Skin epidermis (tissue), 12 donors: ENCODE measurements around the gene CRISP3.
"Not testable (repeated sequence)": the region's sequence is repeated elsewhere in the genome, so short reads cannot be mapped to it uniquely, and the experiment has no call there.

ENCODE experiments used
- H3K27ac ChIP-seq, 21 experiments: fragments of 200-600 bp; sonication (generic) in 11 of 21; one replicate each; pipeline ENCODE4 v1.5.0; 2020; ENCODE audit warnings: mild to moderate bottlenecking in 3 of 21, inconsistent platforms in 2 of 21, moderate library complexity in 2 of 21
- H3K4me3 ChIP-seq, 7 experiments: fragments of 200-600 bp; sonication (generic) in 2 of 7; one replicate each; pipeline ENCODE4 v1.5.0; 2020; ENCODE audit warnings: inconsistent platforms in 2 of 7, mild to moderate bottlenecking in 2 of 7, moderate library complexity in 1 of 7

Gene CRISP3, protein sequence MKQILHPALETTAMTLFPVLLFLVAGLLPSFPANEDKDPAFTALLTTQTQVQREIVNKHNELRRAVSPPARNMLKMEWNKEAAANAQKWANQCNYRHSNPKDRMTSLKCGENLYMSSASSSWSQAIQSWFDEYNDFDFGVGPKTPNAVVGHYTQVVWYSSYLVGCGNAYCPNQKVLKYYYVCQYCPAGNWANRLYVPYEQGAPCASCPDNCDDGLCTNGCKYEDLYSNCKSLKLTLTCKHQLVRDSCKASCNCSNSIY

DNA sequence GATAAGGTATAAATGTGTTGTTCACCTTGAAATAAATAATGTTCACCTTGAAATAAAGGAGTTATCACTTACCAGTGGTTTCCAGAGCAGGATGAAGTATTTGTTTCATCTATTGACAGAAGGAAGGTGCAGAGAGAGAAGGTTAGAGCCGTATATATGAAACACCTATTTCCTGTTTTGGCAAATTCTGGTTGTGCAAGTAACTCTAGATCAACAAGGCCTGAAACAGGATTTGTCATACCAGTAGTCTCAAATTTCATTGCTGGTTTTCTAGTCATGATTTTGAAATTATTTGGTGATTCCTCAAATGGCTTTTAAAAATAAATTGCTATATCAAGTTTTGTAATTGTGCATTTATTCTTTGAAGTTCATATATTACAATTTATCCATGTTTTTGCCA lies at the start of gene CRISP3:
TSS of gene CRISP3 (minus strand) at position 130 of the 400 bp plus-strand sequence. CDS start at position 109, 21 bp downstream.
- no peak within 1 kb of the TSS for H3K4me3 ChIP-seq
- H3K27ac ChIP-seq: no peak within 1 kb of the TSS

- no peak overlapping the region for H3K4me3 ChIP-seq
- no peak overlapping the region for H3K27ac ChIP-seq
Measured at GRCh38 chr6:49790341-49790740, 46.2 kb upstream of the CRISP3 start.

- Histone ChIP-seq H3K4me3 (no peak within 1 kb of the TSS), H3K27ac (no peak within 1 kb of the TSS)
Measured at GRCh38 chr6:49787176-49787575, 43.0 kb upstream of the CRISP3 start, which contains the start of gene PGK2. Gene PGK2, minus strand, starts transcription at chr6:49787285. Its CDS starts 98 bp downstream, at chr6:49787187.

GRCh38 chr6:49784272-49784671 lies 40.1 kb upstream of the CRISP3 start:
- Histone ChIP-seq H3K4me3 (no peak overlapping the region), H3K27ac (no peak overlapping the region)

GRCh38 chr6:49782725-49783124 lies 38.5 kb upstream of the CRISP3 start:
- H3K4me3 ChIP-seq: no peak overlapping the region
- no peak overlapping the region for H3K27ac ChIP-seq

DNA sequence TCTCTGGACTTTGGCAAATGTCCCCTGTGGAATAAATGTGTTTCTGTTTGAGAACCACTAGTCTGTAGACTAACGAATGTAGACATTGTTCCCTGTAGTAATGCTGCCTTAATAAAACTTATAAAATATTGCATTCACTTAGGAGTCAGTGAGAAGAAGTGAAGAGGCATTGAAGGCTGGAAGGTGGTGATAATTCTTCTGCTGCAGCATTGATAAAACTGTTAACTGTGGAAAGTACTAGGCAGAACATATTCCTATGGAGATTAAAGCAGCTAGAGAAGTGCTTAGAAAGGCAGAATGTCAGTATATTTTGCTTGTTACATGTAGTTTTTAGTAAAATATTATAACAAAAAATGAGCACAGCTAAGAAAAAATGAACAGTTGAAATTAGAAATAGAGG lies 38.1 kb upstream of the CRISP3 start:
- H3K27ac ChIP-seq: no peak overlapping the region
- H3K4me3 ChIP-seq: no peak overlapping the region

DNA sequence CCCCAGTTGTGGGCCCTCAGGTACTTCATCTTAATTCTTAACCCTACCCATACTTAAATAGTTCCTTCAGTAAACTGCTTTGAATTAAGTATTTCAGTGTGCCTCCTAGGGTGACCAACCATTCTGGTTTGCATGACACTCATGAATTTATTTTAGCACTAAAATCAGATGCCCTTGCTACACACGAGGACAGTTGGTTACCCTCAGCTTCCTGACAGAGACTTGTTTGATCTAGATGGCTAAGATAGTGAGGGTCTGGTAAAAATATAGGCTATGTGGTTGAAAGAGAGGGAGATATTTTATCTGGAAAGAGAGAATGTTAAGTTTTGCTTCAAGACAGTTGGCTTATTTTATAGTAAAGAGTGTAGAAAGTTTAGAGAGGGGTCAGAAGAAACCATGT lies 32.3 kb upstream of the CRISP3 start:
- Histone ChIP-seq H3K27ac (no peak overlapping the region), H3K4me3 (no peak overlapping the region)

DNA sequence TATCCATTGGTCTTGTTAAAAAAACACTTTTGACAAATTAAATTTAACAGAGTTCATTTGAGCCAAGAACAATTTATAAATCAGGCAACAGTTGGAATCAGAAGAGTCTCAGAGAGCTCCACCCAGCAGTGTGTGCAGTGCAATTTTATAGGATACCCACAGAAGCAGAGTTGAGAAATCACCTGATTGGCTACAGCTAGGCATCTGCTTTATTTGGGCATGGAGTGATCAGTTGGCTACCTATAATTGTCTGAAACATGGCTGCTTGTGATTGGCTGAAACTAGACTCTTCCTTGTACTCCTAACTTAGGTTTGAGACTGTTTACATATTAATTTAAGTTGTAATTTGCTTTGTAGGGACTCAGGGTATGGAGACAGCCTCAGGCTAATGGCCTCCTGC lies 30.9 kb upstream of the CRISP3 start:
- Histone ChIP-seq H3K27ac (no peak overlapping the region), H3K4me3 (no peak overlapping the region)

DNA sequence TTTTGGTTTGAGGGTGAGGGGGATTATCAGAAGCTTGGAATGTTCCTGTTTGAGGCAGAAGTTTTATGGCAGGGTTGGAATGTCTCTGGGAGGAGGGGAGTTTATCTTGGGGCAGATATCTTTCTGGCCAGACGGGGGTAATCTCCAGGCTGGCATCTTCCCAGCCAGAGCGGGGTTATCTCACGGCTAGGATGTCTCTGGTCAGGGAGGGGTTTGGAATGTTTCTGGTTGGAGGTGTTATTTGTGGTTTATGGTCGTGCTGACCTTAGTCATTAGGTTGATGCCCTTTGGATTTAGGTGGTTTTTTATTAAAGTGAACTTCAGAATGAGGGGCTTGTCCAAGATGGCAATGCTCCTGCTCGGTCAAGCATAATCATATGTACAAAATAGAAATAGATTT lies 28.1 kb upstream of the CRISP3 start:
- Histone ChIP-seq H3K27ac (no peak overlapping the region), H3K4me3 (no peak overlapping the region)

DNA sequence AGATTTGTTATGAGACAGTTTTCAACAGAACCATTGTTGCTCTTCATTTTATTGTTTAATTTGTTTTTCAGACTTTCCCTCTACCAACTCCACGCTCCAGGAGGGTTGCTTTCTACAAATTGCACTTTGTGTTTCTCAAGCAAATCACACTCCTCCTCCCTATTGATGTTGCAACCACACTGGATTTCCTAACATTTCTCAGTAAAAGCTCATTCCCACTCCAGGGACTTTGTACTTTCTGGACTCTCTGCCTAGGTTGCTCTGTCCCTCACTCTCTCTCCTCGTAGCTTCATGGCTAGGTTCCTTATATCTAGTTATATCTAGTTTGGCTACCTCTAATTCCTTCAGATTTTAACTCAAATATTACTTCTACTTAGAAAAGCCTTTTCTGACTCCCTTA lies 22.6 kb upstream of the CRISP3 start:
- no peak overlapping the region for H3K27ac ChIP-seq
- H3K4me3 ChIP-seq: no peak overlapping the region

DNA sequence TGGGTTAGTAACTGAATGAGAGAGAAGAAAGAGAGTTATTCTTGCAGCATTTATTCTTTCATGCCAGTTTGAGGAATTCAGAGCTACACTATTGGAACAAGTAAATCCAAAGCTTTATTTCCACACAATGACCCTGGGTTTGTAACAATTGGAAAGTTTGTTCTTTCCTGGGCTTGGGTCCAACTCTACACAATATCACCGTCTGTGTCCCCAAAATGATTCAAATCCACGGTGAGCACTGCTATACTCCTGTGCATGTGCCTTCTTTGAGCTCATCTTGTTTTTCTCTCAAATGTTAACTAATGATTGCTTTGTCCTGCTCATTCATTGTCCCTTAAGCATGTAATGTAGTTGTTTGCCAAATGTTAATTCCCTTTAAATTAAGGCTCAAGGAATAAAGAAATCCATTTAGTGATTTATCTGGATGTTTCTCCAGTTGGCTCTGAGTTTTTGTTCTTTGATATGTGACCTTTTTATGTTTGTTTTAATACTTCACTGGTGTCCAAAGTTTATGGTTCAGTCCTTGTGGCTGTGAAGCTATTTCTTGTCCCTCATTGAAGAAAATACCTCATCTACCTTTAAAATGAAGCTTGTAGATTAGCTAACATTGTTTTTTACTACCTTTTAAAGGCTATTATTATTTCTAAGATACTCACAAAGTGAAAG lies 20.5 kb upstream of the CRISP3 start:
- H3K27ac ChIP-seq: no peak overlapping the region
- no peak overlapping the region for H3K4me3 ChIP-seq

GRCh38 chr6:49743429-49743828 lies 759 bp downstream of the CRISP3 start:
- Histone ChIP-seq H3K27ac (no peak overlapping the region), H3K4me3 (no peak overlapping the region)

DNA sequence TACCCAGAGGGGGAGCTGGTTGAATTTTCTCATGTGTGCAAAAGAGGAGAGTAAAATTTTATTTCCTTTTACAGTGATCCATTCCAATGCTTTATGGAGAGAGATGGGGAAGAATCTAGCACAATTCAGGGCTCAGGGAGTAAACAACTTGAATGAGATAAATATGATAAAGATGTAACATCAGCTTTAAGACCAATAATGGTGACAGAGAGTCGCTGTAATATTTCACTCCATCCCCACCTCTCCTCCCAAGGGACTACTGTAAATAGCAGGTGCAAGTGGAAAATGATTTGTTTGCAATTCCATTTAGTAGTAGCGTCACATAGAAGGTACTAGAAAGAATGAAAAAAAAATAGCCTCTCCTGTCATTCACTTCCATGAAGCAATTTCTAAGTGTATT lies 4.8 kb downstream of the CRISP3 start:
- no peak overlapping the region for H3K4me3 ChIP-seq
- H3K27ac ChIP-seq: no peak overlapping the region

DNA sequence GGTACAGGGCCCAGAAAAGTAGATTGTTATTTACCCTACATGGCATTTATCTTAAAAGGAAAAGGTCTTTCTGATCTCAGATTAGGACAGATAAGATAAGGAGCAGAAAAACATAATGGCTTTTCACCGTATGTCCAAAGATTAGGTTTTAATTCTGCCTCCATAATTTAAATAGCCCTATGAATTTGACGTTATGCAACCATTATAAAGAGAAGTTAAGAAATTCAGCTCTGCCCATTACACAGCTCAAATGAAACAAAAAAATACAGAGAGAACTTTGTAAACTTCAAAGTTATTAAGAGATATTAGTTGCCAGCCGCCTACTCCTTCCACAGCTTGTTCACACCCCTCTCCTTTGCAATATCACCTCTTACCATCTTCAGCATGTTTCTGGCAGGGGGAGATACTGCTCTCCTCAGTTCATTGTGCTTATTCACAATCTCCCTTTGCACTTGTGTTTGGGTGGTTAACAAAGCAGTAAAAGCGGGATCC lies 8.1 kb downstream of the CRISP3 start:
- H3K27ac ChIP-seq: no peak overlapping the region

DNA sequence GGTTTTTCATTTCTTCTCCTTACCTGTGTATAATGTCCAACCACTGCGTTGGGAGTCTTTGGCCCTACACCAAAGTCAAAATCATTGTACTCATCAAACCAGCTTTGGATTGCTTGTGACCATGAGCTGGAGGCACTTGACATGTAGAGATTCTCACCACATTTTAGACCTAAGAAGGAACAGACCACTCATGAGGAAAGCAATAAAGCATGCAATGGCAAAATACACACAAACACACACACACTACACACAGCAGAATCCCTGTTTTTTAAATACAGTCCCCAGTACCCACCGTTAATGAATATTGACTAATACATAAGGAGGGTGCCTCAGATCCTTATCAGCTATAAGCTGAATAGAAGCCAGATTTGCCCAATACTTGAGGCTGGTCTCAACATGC lies 10.5 kb downstream of the CRISP3 start:
- Histone ChIP-seq H3K27ac (no peak overlapping the region), H3K4me3 (no peak overlapping the region)

More for the DNA sequence above, 8.1 kb downstream of the CRISP3 start:
- no peak overlapping the region for H3K4me3 ChIP-seq

GRCh38 chr6:49732781-49733180 lies 11.4 kb downstream of the CRISP3 start:
- H3K27ac ChIP-seq: no peak overlapping the region
- no peak overlapping the region for H3K4me3 ChIP-seq

- Histone ChIP-seq H3K4me3 (no peak overlapping the region), H3K27ac (no peak overlapping the region)
Measured at GRCh38 chr6:49730251-49730650, 13.9 kb downstream of the CRISP3 start.

GRCh38 chr6:49723917-49724316 lies 20.3 kb downstream of the CRISP3 start:
- not testable (repeated sequence) for H3K4me3 ChIP-seq, H3K27ac ChIP-seq

DNA sequence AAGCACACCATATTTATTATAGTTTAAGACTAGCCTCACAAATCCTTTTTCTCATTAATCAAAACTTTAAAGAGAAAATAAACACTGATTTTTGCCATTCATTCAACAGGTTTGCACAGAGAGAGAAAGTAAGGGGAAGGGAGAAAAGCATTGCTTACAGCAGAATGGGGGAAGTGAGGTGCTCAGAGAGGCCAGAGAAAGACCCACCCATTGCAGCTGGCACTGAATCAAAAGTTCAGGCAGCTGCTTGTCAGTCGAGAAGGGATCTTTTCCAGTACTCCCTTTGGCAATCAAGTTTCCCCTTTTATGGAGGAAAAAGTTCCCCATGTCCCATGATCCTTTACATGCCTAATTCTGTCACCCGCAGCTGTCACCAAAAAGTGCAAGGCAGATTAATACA lies 22.9 kb downstream of the CRISP3 start:
- Histone ChIP-seq H3K27ac (no peak overlapping the region), H3K4me3 (no peak overlapping the region)

DNA sequence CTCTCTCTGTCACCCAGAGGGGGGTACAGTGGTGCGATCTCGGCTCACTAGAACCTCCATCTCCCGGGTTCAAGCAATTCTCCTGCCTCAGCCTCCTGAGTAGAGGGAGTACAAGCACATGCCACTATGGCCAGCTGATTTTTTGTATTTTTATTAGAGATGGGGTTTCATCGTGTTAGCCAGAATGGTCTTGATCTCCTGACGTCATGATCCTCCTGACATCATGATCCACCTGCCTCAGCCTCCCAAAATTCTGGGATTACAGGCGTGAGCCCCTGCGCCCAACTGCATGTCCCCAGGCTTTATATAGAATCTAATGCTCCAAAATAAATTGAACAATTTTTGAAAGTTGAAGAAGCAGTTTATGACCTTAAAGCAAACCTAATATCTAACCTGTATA lies 23.8 kb downstream of the CRISP3 start:
- Histone ChIP-seq H3K27ac (no peak overlapping the region), H3K4me3 (no peak overlapping the region)

GRCh38 chr6:49713346-49713745 lies 30.8 kb downstream of the CRISP3 start, which contains the start of gene CRISP2:
Gene CRISP2, minus strand, starts transcription at chr6:49713543. Its CDS starts 4,347 bp downstream, at chr6:49709196.
- Histone ChIP-seq H3K27ac (no peak within 1 kb of the TSS), H3K4me3 (peak within 1 kb of the TSS in 1 of 7 experiments; percentile 8)
